Ovary (tissue), 9 donors: ENCODE data around the gene EIF3F. TPM values are rescaled to one million over a fixed set of nuclear protein-coding genes. Genes with fewer than 3 reads are reported as not detected.
A peak's percentile ranks its signal among the peaks of the same experiment; 100 is the strongest.

Experiments
- DNase-seq, 5 donors: peaks; one replicate each; pipeline ENCODE4 v3.0.0-alpha.2; 2019 to 2020
- H3K27ac ChIP-seq, 2 donors: fragments of 200-600 bp; one replicate each; pipeline versions ENCODE4 v1.5.1 to v1.8.0; 2019 to 2022
- H3K27me3 ChIP-seq: fragments of 200-600 bp; one replicate; pipeline ENCODE4 v1.8.0; 2022
- H3K36me3 ChIP-seq: fragments of 200-600 bp; sonication (generic); one replicate; pipeline ENCODE4 v1.5.1; 2019
- H3K4me1 ChIP-seq: one replicate; pipeline ENCODE4 v1.8.1; 2013; ENCODE audit warnings: mild to moderate bottlenecking, moderate library complexity; ENCODE audit not compliant: insufficient read depth
- H3K4me3 ChIP-seq: fragments of 200-600 bp; sonication (generic); one replicate; pipeline ENCODE4 v1.5.1; 2017
- H3K9me3 ChIP-seq, 2 donors: fragments of 200-600 bp in 1 of 2; sonication (generic) in 1 of 2; one replicate each; pipeline versions ENCODE4 v1.5.1 to v1.8.1; 2013 to 2019; ENCODE audit warnings: mild to moderate bottlenecking in 1 of 2, moderate library complexity in 1 of 2
- EP300 ChIP-seq: sonication (generic); formaldehyde crosslinking; IDR thresholded peaks from one replicate; pipeline ENCODE4 v1.6.1; 2017; ENCODE audit warnings: antibody characterized with exemption
- POLR2A ChIP-seq: fragments of 450-650 bp; IDR thresholded peaks from one replicate; pipeline ENCODE4 v1.6.1; 2017; ENCODE audit warnings: antibody characterized with exemption, mild to moderate bottlenecking, moderate library complexity
- WGBS, 3 donors: extraction: QIAGEN DNeasy Blood & Tissue Kit in 1 of 3; methylation state at CpG; one replicate each; pipeline versions ENCODE4 v1.1.5 to v1.1.7; 2013 to 2017; 5-methylcytosine and 5-hydroxymethylcytosine counted together
- intact Hi-C, 4 donors: fragments of 100-400 bp; cut with DNase I; formaldehyde crosslinking; loops; one replicate each; pipeline versions ENCODE4 v1.11.0 to v1.15.1; 2022 to 2023
- polyA plus RNA-seq, 2 donors: library from polyadenylated mRNA; stranded (reverse); fragments of 200-250 nt in 1 of 2; fragments of 350-450 nt in 1 of 2; fragmentation: Illumina TruSeq in 1 of 2; extraction: RNeasy Lipid Tissue Mini Kit (QIAGEN cat#74804) in 1 of 2; gene quantifications; one replicate each; pipeline ENCODE4 v1.2.3, GENCODE V29; 2013 to 2014
- total RNA-seq, 7 donors: library from RNA; depleted of rRNA in 2 of 7; stranded (reverse); fragments of >200 nt in 2 of 7; fragmentation: NEBNext Ultra II Directional in 3 of 7; extraction: Animal tissue kit (Norgen Biotek cat#: 25700) in 3 of 7; gene quantifications; one replicate each; pipeline versions ENCODE4 v1.1.0 to v1.2.4, GENCODE V29; 2016 to 2023
- TF ChIP-seq, protein P1 (sequence below), 3 donors: fragments of 450-650 bp in 2 of 3; fragments of 200-600 bp in 1 of 3; IDR thresholded peaks; one replicate each; pipeline versions ENCODE4 v1.5.1 to v1.8.0; 2016 to 2022; ENCODE audit warnings: antibody characterized with exemption in 3 of 3, mild to moderate bottlenecking in 1 of 3
- donor health status: DM: no; HTN: no; CAD: no; lungs with moderate emphysema.
- donor health status: DM: no; HTN: no; CAD: no.
- donor health status: Bipolar disorder and iron deficiency.
- donor health status: DM: yes; HTN: yes; CAD: no.
- donor health status: DM: no; HTN: no; CAD: no.
- donor health status: DM: yes; HTN: yes; CAD: no.

EIF3F gene
- total and polyA plus RNA-seq, 9 donors, result 235 to 764 (median 328) TPM

DNA sequence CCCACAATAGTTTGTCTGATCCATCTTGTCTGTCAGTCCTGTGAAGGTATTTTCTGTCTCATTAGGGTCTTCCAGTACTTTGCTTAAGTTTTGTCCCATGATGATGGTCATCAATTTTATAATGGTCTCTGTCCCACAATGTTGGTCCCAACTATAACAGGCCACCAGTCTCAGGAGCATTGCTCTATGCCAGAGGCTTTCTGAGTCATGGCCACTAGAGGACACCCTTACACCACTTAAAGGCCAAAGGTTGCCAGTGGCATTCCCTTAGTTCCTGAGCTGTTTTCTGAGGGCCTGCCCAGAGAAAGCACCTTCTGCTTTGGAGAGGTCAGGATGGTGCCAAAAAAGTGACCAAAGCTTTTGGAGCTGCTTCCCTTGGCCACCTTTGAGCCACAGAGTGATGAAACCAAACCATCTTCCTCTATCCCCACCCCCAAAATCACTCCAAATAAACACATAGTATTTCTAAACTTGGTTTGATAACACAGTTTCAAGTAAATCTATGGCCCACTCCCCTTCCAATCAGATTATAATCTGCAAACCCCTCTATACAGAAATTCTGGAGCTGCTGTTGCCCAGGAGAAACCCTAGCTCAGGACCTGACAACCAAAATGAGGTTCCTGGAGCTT lies 19.3 kb downstream of the EIF3F start:
- Histone ChIP-seq H3K27ac (no peak overlapping the region), H3K36me3 (no peaks in the 10 kb centered on the region), H3K9me3 (no peaks in the 10 kb centered on the region), H3K4me3 (no peak overlapping the region), H3K4me1 (no peaks in the 10 kb centered on the region), H3K27me3 (no peaks in the 10 kb centered on the region)
- intact Hi-C loops, result loop anchor here in 1 of 4 donors (10.0 kb wide), 1 partner anchor 88 kb away; no protein-coding TSS in a partner anchor
- DNase-seq, result peak; percentile 40 to 61 (median 47)
- TF ChIP-seq POLR2A, result no peak
- TF ChIP-seq, protein P1, sequence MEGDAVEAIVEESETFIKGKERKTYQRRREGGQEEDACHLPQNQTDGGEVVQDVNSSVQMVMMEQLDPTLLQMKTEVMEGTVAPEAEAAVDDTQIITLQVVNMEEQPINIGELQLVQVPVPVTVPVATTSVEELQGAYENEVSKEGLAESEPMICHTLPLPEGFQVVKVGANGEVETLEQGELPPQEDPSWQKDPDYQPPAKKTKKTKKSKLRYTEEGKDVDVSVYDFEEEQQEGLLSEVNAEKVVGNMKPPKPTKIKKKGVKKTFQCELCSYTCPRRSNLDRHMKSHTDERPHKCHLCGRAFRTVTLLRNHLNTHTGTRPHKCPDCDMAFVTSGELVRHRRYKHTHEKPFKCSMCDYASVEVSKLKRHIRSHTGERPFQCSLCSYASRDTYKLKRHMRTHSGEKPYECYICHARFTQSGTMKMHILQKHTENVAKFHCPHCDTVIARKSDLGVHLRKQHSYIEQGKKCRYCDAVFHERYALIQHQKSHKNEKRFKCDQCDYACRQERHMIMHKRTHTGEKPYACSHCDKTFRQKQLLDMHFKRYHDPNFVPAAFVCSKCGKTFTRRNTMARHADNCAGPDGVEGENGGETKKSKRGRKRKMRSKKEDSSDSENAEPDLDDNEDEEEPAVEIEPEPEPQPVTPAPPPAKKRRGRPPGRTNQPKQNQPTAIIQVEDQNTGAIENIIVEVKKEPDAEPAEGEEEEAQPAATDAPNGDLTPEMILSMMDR (IDR thresholded peaks at IDR 0.05), result peak in 2 of 3 donors; percentile 68

DNA sequence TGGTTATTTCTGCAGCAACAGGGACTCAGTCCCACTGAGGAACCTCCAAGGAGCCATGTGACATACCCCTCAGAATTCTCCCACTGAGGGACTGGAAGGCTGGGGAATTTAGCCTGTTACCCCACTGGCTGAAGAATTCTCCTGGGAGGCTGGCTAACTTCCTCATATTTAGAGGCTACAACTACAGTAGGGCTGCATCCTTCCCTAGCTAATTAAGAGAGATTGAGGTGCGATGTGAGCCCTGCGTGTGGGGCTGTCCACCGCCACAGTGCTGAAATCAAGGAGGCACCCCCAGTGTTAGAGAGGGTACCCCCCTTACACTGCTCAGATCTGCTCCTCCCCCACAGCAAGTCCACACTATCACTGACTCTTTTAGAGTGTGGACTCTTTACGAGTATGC lies 21.1 kb downstream of the EIF3F start:
- no peaks in the 10 kb centered on the region for H3K27me3 ChIP-seq
- H3K36me3 ChIP-seq, result no peaks in the 10 kb centered on the region
- intact Hi-C loops, result loop anchor here in 1 of 4 donors (10.0 kb wide), 1 partner anchor 87 kb away; no protein-coding TSS in a partner anchor
- DNase-seq, result no peak
- TF ChIP-seq, protein P1 (IDR thresholded peaks at IDR 0.05), result no peak
- TF ChIP-seq POLR2A, result no peak
- no peaks in the 10 kb centered on the region for H3K4me1 ChIP-seq
- WGBS, 3 donors, result 17 to 26% (median 20%) methylated on average over 4 of the region's 4 CpGs
- H3K27ac ChIP-seq, result no peak overlapping the region
- no peak overlapping the region for H3K4me3 ChIP-seq
- H3K9me3 ChIP-seq, result no peaks in the 10 kb centered on the region

DNA sequence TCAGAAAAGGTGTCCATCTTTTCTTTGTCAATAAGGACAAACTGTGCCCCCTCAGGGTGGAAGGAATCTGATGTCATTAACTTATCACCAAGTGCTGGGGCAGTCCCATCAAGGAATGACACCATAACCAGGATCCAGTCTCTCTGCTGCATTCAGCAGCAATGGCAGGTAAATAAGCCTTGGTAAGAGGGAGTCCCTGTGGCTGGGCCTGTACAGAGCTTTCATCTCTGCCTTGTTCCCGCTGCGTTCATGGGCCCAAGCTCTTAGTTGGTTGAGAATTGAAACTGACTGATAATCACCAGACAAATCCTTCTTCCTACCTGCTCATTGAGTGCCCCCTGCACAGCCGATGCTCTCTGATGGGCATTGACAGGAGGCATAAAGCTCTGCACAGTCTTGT lies 22.7 kb downstream of the EIF3F start:
- intact Hi-C loops, result loop anchor here in 1 of 4 donors (10.0 kb wide), 1 partner anchor 85 kb away; no protein-coding TSS in a partner anchor
- WGBS, 3 donors, result 88 to 98% (median 89%) methylated on average over 3 of the region's 3 CpGs
- Histone ChIP-seq H3K4me3 (no peak overlapping the region), H3K9me3 (no peaks in the 10 kb centered on the region), H3K36me3 (no peaks in the 10 kb centered on the region), H3K4me1 (no peaks in the 10 kb centered on the region), H3K27me3 (no peaks in the 10 kb centered on the region), H3K27ac (no peak overlapping the region)
- DNase-seq, result no peak
- TF ChIP-seq EP300 (no peak), POLR2A (no peak)
- TF ChIP-seq, protein P1 (IDR thresholded peaks at IDR 0.05), result no peak

DNA sequence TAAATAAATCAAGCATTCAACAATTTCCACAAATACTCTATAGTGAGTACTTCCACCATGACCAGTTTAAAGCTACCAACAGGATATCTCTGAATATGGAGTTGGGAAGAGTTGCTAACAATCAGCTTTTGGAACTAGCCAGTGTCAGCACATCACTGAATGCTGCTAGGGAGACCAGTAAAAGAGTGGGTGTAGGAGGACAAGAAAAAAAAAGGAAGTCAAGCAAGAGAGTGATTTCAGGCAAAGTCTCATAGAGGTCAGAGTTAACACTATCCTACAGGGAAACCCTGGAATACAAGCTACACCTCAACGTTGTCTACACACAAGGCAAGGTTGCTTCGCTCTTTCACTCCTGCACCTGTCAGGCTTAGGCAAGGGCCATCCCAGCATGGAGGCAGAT lies 24.2 kb downstream of the EIF3F start:
- Histone ChIP-seq H3K27me3 (no peaks in the 10 kb centered on the region), H3K36me3 (no peaks in the 10 kb centered on the region), H3K27ac (no peak overlapping the region), H3K4me1 (no peaks in the 10 kb centered on the region), H3K9me3 (no peaks in the 10 kb centered on the region), H3K4me3 (no peak overlapping the region)
- intact Hi-C loops, result no loop called here
- WGBS, 3 donors, result 72 to 84% (median 74%) methylated on average over 2 of the region's 2 CpGs
- DNase-seq, result no peak
- TF ChIP-seq EP300 (no peak), POLR2A (no peak)
- TF ChIP-seq, protein P1 (IDR thresholded peaks at IDR 0.05), result no peak
